ENCODE data around the gene TECR.

Gene TECR

GRCh38 chr19:14561847-14562351 lies 32.5 kb downstream of the TECR start:
- peaks cover 36% of the 10 kb centered on the region for H3K79me2 ChIP-seq (ENCODE audit: insufficient read depth, low read length)
- no peak overlapping the region for H3K27ac ChIP-seq (ENCODE audit: low read depth, low read length)
- H3K36me3 ChIP-seq (ENCODE audit: low read length) = no peaks in the 10 kb centered on the region
- H4K20me1 ChIP-seq (ENCODE audit: low read depth, low read length) = no peaks in the 10 kb centered on the region
- no peaks in the 10 kb centered on the region for H3F3A ChIP-seq (ENCODE audit: insufficient read depth)
- TF ChIP-seq CTCF (IDR thresholded peaks at IDR 0.05; ENCODE audit: insufficient read depth, low read length, poor library complexity, severe bottlenecking) (no peak), EZH2phosphoT487 (conservative IDR thresholded peaks at IDR 0.05; ENCODE audit: low read length) (no peak)
- no peak overlapping the region for H3K4me3 ChIP-seq (ENCODE audit: insufficient read depth, low read length, poor library complexity, severe bottlenecking)
- no peak overlapping the region for H2AFZ ChIP-seq (ENCODE audit: low read depth, low read length, severe bottlenecking)
- no peaks in the 10 kb centered on the region for H3K9me2 ChIP-seq (replicated peaks; ENCODE audit: insufficient read depth, low read length)
- no peak overlapping the region for H3K9ac ChIP-seq (ENCODE audit: low read length)
- H3K9me3 ChIP-seq (ENCODE audit: insufficient read depth, low read length) = no peaks in the 10 kb centered on the region
- H3K27me3 ChIP-seq (ENCODE audit: low read length) = no peaks in the 10 kb centered on the region
- no peak overlapping the region for H3K4me2 ChIP-seq (ENCODE audit: low read depth, low read length, poor library complexity, severe bottlenecking)

- no peak overlapping the region for H3K4me3 ChIP-seq (ENCODE audit: insufficient read depth, low read length, poor library complexity, severe bottlenecking)
- no peak overlapping the region for H3K27ac ChIP-seq (ENCODE audit: low read depth, low read length)
- no peak overlapping the region for H3K9ac ChIP-seq (ENCODE audit: low read length)
- H3K9me2 ChIP-seq (replicated peaks; ENCODE audit: insufficient read depth, low read length) = no peaks in the 10 kb centered on the region
- no peaks in the 10 kb centered on the region for H4K20me1 ChIP-seq (ENCODE audit: low read depth, low read length)
- peaks cover 35% of the 10 kb centered on the region for H3K79me2 ChIP-seq (ENCODE audit: insufficient read depth, low read length)
- H3K27me3 ChIP-seq (ENCODE audit: low read length) = no peaks in the 10 kb centered on the region
- H3K4me2 ChIP-seq (ENCODE audit: low read depth, low read length, poor library complexity, severe bottlenecking) = no peak overlapping the region
- H3F3A ChIP-seq (ENCODE audit: insufficient read depth) = no peaks in the 10 kb centered on the region
- H2AFZ ChIP-seq (ENCODE audit: low read depth, low read length, severe bottlenecking) = no peak overlapping the region
- no peak for TF ChIP-seq EZH2phosphoT487 (conservative IDR thresholded peaks at IDR 0.05; ENCODE audit: low read length)
- TF ChIP-seq CTCF (IDR thresholded peaks at IDR 0.05; ENCODE audit: insufficient read depth, low read length, poor library complexity, severe bottlenecking) = no peak
- H3K36me3 ChIP-seq (ENCODE audit: low read length) = no peaks in the 10 kb centered on the region
- no peaks in the 10 kb centered on the region for H3K9me3 ChIP-seq (ENCODE audit: insufficient read depth, low read length)
Measured at GRCh38 chr19:14562660-14563589, 33.5 kb downstream of the TECR start.

- no peaks in the 10 kb centered on the region for H3K9me2 ChIP-seq (replicated peaks; ENCODE audit: insufficient read depth, low read length)
- no peaks in the 10 kb centered on the region for H3K9me3 ChIP-seq (ENCODE audit: insufficient read depth, low read length)
- no peaks in the 10 kb centered on the region for H3K36me3 ChIP-seq (ENCODE audit: low read length)
- no peak overlapping the region for H3K27ac ChIP-seq (ENCODE audit: low read depth, low read length)
- H2AFZ ChIP-seq (ENCODE audit: low read depth, low read length, severe bottlenecking) = no peak overlapping the region
- no peak overlapping the region for H3K4me3 ChIP-seq (ENCODE audit: insufficient read depth, low read length, poor library complexity, severe bottlenecking)
- no peaks in the 10 kb centered on the region for H3F3A ChIP-seq (ENCODE audit: insufficient read depth)
- no peak overlapping the region for H3K9ac ChIP-seq (ENCODE audit: low read length)
- H3K79me2 ChIP-seq (ENCODE audit: insufficient read depth, low read length) = peaks cover 29% of the 10 kb centered on the region; the same call in 1 of the 2 replicates
- no peak overlapping the region for H3K4me2 ChIP-seq (ENCODE audit: low read depth, low read length, poor library complexity, severe bottlenecking)
- no peaks in the 10 kb centered on the region for H4K20me1 ChIP-seq (ENCODE audit: low read depth, low read length)
- TF ChIP-seq EZH2phosphoT487 (conservative IDR thresholded peaks at IDR 0.05; ENCODE audit: low read length) (no peak), CTCF (IDR thresholded peaks at IDR 0.05; ENCODE audit: insufficient read depth, low read length, poor library complexity, severe bottlenecking) (no peak)
- H3K27me3 ChIP-seq (ENCODE audit: low read length) = no peaks in the 10 kb centered on the region
Measured at GRCh38 chr19:14563590-14563926, 34.2 kb downstream of the TECR start.
